PC-9 (cell line): ENCODE measurements around the gene CCDC91.

Experiments used
- EZH2 ChIP-seq: fragments of 200-600 bp; sonication (generic); IDR thresholded peaks from 2 replicates; pipeline ENCODE4 v1.8.0; 2017; ENCODE audit warnings: antibody characterized with exemption, low read depth
- TF ChIP-seq, protein P1 (sequence below): fragments of 200-600 bp; sonication (generic); conservative IDR thresholded peaks from 2 replicates; pipeline ENCODE4 v1.6.1; 2017; ENCODE audit warnings: mixed run types, antibody characterized with exemption, mild to moderate bottlenecking, moderate library complexity

GRCh38 chr12:28242129-28242495 is 51.9 kb downstream of the CCDC91 start:
- TF ChIP-seq, protein P1, sequence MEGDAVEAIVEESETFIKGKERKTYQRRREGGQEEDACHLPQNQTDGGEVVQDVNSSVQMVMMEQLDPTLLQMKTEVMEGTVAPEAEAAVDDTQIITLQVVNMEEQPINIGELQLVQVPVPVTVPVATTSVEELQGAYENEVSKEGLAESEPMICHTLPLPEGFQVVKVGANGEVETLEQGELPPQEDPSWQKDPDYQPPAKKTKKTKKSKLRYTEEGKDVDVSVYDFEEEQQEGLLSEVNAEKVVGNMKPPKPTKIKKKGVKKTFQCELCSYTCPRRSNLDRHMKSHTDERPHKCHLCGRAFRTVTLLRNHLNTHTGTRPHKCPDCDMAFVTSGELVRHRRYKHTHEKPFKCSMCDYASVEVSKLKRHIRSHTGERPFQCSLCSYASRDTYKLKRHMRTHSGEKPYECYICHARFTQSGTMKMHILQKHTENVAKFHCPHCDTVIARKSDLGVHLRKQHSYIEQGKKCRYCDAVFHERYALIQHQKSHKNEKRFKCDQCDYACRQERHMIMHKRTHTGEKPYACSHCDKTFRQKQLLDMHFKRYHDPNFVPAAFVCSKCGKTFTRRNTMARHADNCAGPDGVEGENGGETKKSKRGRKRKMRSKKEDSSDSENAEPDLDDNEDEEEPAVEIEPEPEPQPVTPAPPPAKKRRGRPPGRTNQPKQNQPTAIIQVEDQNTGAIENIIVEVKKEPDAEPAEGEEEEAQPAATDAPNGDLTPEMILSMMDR, result no peak
- TF ChIP-seq EZH2, result no peak
